ENCODE data around the gene MATN4.
A peak's percentile ranks its signal among the peaks of the same experiment; 100 is the strongest.

- no peak for TF ChIP-seq SPI1 (IDR thresholded peaks at IDR 0.05; ENCODE audit: borderline replicate concordance, low read depth)
- TF ChIP-seq CTCF (IDR thresholded peaks at IDR 0.05; ENCODE audit: insufficient read depth, low read length), result peak; percentile 85
- TF ChIP-seq GABPA (IDR thresholded peaks at IDR 0.05; ENCODE audit: low read depth), result no peak
- peak; percentile 59 for TF ChIP-seq POLR2AphosphoS5 (IDR thresholded peaks at IDR 0.05; ENCODE audit: low read depth)
These were observed 14.8 kb downstream of the MATN4 start for GRCh38 chr20:45293041-45294002.
